HG03066 (cell line): ENCODE measurements around the gene SSH2.

Experiments
- ATAC-seq: cut with Tn5 transposase; IDR thresholded peaks from one replicate; pipeline ENCODE4 v1.9.1; 2021; ENCODE audit warnings: low read depth; ENCODE audit not compliant: unreplicated experiment

The SSH2 gene

DNA sequence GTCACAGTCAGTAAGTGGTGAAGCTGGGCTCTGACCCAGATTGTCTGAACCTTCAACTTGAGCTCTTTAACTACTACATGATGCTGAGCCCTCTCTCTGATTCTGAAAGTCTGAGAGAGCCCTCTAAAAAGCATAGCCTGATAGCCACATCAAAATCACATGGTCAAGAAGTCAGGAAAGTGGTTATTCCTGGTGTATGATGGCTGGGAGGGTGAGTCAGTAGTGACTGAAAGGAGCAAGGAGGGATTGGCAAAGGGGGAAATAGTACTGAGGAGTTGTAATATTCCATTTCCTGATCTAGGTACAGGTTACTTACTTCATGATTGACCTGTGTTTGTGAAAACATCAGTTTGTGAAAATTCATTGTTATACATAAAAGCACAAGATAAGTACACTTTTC, 89.1 kb downstream of the SSH2 start:
- no peak for ATAC-seq

DNA sequence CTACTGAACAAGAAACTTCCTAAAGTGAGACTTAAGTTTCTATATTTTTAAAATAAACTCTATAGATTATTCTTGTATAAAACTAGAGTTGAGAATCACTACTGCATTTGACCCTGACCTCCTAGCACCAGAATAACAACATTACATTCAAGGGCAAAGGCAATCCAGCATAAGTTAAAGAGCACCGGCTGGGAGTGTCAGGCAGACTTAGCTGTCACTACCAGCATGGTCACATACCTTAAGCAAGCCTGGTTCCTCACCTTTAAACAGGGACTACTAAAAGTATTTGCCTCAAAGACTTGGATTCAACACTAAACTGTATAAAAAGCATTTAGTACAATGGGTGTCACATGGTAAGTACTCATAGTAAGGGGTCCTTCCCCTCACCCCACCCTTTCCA, 90.4 kb downstream of the SSH2 start:
- ATAC-seq: no peak

DNA sequence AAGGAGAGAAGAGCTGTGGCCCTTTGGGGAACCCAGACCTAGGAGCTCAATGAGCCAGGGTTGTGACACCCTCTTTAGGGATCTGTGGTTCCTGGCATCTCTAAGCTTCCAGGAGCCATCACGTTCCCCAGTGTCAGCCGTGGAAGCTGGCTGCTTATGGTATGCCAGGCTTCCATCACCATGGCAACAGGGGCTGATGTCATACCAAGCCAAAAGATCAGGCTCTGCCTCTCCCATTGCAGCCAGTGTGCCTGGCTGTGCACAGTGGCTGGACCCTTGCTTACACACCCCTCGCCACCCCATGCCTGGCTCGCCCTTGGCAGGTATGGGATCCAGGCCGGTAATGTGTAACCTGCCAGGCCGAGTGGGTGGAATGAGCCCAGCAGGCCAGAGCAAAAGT, 91.1 kb downstream of the SSH2 start:
- no peak for ATAC-seq

DNA sequence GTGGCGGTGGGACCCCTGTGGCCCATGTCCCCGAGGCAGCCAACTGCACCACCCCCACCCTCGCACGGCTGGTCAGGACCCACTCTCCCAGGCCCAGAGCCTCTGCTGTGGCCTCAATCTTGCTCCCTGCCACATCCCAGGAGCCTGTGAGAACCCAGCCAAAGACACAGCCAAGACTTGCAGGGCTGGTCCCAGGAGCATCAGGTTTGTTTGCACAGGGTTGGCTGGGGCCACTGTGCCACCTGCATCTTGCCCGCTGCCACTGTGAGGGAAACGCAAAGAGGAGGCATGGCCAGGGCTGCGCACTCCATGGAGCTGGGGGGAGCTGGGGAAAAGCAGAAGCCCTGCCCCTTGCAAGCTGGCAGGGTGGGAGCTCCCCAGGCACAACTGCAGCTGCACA, 92.5 kb downstream of the SSH2 start:
- ATAC-seq: no peak

DNA sequence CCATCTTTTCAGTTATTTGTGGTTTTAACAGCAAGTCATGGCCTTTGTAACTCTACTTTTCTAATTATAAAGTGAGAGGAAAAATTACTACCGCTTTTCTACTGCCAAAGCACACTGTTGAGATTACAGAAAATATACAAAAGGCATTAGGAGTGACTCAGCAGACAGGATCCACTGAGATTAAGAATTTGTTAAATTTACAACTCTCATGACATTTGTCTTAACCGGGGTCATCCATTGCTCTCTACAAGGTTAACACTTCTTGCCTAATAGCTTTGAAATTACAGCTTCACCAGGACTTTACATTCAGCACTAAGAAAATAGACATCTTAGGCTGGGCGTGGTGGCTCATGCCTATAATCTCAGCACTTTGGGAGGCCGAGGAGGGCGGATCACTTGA, 93.4 kb downstream of the SSH2 start:
- ATAC-seq: no peak

DNA sequence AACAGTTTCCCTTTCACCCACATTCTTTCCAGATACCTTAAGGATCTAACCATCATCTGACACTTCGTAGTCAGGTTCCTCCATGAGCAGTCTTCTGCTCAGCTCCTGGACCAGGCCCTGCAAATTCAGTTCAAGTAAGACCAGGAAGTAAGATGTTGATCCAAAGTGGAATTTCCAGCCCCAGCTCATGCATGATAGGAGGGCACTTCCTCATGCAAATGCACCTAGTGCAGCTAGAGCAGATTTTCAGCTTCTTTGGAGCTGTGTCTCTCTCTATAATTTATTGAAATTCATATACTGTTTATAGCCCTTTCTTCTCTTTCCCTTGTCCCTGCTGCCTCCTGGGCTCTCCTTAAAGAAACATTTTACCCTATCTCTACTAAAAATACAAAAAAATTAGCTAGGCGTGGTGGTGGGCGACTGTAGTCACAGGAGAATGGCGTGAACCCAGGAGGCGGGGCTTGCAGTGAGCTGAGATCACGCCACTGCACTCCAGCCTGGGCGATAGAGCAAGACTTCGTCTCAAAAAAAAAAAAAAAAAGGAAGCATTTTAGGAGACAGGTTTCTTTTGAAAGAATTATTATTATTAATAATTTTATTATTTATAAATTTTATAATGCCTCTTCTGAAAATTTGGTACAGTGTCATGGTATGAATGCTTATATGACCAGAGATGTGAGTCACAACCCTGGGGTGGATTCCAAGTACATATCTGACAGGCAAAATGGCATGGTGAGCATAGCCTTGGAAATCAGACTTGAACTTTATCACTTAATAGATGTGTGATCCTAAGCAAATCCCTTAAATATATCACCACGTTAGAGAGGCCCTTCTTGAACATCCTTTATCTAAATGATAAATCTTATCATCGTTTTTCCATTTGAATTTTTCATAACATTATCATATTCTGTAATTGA, 94.3 kb downstream of the SSH2 start:
- no peak for ATAC-seq

DNA sequence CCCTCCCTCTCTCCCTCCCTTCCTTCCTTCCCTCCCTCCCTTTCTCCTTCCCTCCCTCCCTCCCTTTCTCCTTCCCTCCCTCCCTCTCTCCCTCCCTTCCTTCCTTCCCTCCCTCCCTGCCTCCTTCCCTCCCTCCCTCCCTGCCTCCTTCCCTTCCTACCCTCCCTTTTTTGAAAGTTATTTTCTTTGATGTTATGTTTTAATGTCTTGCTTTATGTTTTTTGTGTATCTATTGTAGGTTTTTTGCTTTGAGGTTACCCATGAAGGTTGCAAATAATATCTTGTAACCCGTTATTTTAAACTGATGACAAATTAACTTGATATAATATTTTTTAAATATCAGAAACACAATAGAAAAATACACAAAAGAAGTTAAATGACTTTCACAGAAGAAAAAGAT, 96.2 kb downstream of the SSH2 start:
- ATAC-seq: no peak

DNA sequence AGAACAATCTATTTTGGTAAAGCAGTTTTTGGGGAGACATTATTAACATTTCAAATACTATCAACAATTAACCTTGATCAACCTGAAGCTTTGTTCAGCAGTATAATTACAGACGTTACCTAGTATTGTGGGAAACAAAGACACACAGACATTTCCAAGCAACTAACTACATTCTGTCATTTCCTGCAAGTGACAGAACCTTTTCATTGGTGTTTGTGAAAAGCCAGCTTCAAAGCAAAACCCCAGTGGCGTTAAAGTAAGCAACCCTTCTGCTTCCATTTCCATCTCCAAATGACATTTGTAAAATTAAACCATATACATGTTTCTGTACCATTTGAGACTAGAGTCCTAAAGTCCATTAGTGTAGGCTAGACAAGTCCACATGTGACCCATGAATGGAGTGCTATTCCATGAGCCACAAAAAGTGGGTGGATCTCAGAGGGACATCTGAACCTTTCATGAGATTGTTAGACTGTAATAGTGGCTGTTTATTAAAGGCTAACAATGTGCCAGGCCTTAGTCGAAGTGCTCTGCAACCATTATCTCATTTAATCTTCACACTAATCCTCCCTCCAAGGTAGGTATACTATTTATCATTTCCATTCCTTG, 101.2 kb downstream of the SSH2 start:
- no peak for ATAC-seq

DNA sequence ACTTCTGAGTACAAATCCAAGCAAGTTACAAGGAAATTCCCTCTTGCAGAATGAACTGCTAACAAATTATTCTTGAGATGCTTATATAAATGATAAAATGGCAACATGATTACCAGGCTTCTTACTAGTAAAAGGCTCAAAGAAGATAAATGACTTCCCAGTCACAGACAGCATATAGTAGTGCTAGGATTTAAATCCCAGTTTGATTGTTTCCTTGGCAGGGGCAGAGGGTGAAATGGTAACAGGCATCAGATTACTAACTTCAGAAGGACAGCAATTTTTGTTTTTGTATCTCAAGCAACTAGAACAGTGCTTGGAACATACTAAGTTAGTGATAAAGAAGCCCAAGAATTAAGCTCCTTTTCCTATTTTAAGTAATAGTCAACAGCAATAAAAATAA, 102.8 kb downstream of the SSH2 start:
- ATAC-seq: no peak

DNA sequence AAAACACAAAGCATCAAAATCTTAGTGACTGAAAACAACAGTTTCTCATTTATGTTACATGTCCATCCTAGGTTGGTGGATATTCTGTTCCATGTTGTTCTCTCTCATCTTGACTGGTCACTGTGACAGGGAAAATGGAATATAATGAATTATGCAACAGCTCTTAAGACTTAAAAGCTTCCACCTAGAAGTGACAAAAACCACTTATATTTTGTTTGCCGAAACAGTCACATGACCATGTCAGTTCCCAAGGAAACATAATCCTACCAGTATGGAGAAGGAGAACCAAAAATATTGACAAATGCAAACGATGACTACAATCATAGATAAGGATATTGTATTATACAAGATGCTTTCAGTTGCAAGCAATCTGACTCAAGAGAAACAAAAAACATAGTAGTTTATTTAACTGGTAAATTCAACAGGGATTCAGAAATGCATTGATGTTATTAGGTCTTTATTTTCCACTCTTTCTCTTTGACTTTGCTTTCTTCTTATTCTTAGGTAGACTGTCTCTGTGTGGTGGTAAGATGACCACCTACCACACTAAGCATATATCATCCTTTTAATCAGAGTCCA, 103.8 kb downstream of the SSH2 start:
- no peak for ATAC-seq

DNA sequence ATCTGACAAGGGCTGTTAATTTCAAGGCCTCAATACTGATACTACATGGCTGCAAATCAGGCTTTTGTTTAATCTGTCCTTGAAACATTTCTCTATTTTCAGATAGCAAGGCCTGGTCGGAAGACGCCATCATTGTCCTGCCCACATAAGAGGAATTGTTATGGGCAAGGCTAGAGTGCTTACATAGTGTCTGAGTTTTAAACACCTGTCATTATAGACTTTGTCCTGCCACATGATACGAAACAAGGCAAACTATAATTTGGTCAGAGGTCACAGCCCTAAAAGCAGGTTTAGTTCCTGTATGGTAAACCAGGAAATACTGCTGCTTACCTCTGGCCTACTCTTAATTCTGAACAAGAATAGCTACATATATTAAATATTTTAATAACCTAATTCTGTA, 104.4 kb downstream of the SSH2 start:
- ATAC-seq: no peak

DNA sequence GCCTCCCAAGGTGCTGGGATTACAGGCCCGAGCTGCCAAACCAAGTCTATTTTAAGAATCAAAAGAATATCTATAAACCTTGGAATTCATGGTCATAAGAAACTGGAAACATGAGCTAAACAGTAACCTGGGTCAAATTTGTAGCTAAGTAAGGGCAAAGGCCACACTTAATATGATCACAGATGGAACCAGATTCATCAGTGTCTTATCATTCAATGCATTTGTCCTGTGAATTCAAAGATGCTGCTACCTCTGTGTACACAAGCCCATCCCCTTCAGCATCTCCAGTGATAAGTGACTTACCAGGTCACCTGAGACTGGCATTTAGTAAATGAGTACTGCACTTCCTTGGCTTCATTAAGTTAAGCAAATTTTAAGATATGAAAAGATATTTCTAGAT, 108.1 kb downstream of the SSH2 start:
- no peak for ATAC-seq

DNA sequence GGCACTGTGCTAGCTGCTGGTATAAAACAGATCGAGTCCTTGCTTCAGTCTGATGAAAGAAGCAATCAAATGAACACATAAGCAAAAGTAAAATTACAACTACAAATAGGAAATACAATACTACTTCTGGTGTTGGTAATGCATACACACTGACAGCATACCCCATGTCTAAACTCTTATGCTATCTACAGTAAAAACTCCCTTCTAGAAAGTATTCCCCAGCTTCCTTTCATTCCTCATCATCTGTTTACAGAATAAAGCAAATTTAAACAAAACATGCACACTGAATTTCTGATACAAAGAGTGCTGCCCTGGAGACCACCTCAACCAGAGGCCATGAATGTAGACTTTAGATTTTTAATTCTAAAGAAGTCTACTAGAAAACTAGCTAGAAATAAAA, 109.6 kb downstream of the SSH2 start:
- ATAC-seq: no peak

DNA sequence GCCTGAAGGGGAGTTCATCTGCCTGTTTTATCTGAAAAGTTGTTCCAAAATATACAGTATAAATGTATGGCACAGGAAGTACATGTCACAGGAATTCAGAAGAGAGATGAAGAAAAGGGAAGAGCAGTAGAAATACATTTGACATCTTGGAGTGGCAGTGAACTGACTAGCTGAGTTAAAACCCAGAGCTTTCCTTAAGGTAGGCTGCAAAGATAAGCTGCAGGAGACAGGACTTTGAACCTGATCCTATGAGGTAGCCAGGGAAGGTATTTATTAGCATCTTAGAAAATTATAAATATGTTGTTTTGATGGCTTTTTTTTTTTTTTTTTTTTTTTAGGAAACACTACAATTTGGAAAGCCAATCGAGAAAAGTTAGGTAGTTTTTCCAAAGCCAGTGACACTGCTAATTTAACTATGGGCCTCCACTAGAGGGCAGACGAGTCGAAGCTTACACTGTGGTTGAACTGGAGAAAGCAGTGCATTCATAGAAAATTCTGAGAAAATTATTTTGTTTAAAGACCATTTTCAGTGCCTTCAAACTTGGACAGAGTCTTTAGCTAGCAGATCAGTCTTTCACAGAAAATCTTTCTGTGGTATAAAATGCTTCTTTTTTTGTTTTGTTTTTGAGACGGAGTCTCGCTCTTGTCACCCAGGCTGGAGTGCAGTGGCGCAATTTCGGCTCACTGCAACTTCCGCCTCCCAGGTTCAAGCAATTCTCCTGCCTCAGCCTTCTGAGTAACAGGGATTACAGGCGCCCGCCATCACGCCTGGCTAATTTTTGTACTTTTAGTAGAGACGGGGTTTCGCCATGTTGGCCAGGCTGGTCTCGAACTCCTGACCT, 122.3 kb downstream of the SSH2 start:
- no peak for ATAC-seq

DNA sequence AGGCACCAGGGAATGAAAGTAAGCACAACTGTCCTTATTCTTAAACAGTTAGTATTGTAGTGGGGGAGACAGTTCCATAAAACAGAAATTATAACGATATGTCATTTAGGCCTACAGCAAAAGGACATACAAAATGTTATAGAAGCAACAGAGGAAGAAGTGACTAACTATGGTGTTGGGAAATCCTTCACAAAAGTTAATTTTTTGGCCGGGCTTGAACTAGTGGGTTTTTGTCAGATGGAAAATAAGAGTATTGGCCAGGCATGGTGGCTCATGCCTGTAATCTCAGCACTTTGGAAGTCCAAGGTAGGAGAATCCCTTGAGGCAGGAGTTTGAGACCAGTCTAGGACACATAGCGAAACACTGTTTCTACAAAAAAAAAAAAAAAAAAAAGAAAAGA, 127.8 kb downstream of the SSH2 start:
- no peak for ATAC-seq

DNA sequence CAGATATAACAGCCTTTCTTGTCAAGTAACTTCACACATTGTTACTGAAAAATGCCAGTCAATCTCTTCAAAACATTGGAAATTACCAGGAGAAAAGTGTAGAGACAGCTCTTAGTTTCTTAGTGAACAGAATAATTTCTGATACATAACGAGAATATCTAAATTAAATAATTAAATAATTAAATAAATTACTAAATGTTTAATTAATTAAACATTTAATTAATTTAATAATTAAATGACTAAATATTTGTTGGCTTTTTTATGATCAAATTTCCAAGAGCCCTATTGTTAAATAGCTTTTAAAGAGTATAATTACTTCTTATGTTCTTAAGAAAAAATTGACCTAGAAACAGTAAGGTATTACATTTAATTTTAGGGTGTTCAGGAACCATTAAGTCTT, 129.6 kb downstream of the SSH2 start:
- no peak for ATAC-seq

DNA sequence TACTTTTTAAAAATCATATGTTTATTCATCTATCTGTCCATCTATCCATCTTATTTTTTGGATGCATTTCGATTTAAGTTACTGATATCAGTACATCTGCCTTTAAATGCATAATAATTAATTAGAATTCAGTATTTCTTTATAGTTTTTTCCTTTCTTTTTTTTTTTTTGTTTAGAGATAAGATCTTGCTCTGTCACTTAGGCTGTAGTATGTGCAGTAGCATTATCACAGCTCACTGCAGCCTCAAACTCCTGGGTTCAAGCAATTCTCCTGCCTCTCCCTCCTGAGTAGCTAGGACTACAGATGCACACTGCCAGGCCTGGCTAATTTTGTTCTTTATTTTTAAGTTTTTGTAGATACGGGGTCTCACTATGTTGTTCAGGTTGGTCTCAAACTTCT, 133.4 kb downstream of the SSH2 start:
- no peak for ATAC-seq

DNA sequence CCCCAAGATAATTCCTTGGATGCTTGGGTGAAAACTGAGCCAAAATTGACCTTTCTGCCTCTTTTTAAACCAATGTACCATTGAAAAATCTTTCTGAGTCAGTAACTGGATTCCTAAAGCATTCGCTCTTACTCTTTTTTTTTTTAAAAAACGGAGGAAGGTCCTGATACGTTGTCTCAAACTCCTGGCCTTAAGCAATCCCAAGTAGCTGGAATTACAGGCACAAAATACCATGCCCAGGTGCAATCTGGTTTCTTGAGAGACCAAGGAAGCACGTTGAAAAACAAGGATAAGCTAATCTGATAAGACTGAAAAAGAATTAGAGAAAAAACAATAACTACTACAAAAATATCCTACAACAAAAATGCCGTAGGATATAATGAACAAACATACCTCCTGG, 136.5 kb downstream of the SSH2 start:
- no peak for ATAC-seq

DNA sequence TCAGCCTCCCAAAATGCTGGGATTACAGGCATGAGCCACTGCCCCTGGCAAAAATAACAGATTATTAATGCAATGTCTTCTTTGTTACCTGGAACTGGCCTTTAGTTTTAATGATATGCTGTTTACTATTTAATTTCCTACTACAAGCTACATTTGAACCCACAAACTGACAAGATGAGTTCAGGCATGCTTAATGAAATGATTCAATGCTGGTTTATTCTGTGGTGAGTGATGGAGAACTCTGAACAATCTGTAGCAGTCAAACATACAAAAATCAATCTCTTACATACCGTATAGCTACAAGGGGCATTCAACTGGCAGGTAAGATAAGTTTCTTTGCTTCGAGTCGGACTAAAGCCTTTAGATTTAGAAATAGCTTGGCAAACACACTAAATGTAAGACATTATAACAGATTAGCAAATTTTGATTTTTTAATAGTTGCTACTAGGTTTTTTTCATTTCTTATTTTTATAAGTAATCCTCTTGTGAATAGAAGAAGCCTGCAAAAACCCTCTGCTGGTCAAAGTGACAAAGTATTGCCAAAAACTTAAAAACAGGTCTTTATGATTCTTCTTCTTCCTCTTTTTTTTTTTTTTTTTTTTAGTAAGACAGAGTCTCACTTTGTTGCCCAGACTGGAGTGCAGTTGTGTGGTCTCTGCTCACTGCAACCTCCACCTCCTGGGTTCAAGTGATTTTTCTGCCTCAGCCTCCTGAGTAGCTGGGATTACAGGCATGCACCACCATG, 138.5 kb downstream of the SSH2 start:
- ATAC-seq: no peak
